ENCODE results near the gene S100A6. TPM values are rescaled to one million over a fixed set of nuclear protein-coding genes. Genes with fewer than 3 reads are reported as not detected.
"Not testable (repeated sequence)": the region's sequence is repeated elsewhere in the genome, so short reads cannot be mapped to it uniquely, and the experiment has no call there.

S100A6 gene
- total RNA-seq, 4 donors from 2014 or later: 219 to 881 (median 433) TPM

DNA sequence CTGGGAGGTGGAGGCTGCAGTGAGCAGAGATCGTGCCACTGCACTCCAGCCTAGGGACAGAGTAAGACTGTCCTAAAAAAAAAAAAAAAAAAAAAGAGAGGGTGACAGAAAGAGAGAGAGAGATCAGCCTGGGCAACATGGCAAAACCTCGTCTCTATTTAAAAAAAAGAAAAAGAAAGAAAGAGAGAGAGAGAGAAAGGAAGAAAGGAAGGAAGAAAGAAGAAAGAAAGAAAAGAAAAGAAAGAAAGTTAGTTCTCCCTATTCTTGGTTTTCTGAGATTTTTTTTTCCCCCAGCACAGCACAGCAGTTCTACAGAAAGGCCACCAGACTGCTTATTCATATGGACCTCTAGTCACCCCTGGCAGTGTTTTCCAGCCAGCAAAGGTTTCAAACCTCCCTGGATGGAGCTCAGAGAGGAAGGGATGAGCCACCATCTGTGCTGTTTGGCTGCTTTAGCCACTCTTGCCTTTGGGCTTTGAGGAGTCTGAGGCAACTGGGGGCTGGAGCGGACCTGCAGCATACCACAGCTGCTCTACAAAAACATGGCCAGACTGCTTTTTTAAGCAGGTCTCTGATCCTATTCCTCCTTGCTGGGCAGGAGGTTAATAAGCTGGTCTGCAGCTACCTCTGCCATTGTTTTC lies 10.6 kb downstream of the S100A6 start:
- Histone ChIP-seq H3K9me3 (no peaks in the 10 kb centered on the region), H3K4me3 (no peak overlapping the region), H3K27me3 (no peaks in the 10 kb centered on the region), H3K27ac (no peak overlapping the region), H3K4me1 (peaks cover 0 to 11% (median 0%) of the 10 kb centered on the region in 4 donors), H3K36me3 (no peaks in the 10 kb centered on the region)
- DNase-seq: no peak
- intact Hi-C loops (cut with DNase I; ENCODE audit: low total_unique reads): no loop called here
- whole genome bisulfite sequencing, 2 donors (ENCODE audit: low coverage in 1 of 2): 51% methylated on average over 3 of the region's 3 CpGs; no CpG with 5 or more reads in 1 of the 2 donors
- TF ChIP-seq POLR2AphosphoS5 (IDR thresholded peaks at IDR 0.05): no peak
- TF ChIP-seq, protein P1, sequence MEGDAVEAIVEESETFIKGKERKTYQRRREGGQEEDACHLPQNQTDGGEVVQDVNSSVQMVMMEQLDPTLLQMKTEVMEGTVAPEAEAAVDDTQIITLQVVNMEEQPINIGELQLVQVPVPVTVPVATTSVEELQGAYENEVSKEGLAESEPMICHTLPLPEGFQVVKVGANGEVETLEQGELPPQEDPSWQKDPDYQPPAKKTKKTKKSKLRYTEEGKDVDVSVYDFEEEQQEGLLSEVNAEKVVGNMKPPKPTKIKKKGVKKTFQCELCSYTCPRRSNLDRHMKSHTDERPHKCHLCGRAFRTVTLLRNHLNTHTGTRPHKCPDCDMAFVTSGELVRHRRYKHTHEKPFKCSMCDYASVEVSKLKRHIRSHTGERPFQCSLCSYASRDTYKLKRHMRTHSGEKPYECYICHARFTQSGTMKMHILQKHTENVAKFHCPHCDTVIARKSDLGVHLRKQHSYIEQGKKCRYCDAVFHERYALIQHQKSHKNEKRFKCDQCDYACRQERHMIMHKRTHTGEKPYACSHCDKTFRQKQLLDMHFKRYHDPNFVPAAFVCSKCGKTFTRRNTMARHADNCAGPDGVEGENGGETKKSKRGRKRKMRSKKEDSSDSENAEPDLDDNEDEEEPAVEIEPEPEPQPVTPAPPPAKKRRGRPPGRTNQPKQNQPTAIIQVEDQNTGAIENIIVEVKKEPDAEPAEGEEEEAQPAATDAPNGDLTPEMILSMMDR (IDR thresholded peaks at IDR 0.05): no peak
- TF ChIP-seq EP300 (IDR thresholded peaks at IDR 0.05; ENCODE audit: low read depth): no peak
- TF ChIP-seq POLR2A (IDR thresholded peaks at IDR 0.05): no peak
- in situ Hi-C loops (cut with MboI; ENCODE audit: low pct_ligation_motif_present in 1 of 4, low pct_unique_long_range_greater_than_20kb in 1 of 4, low sequenced_read_pairs in 3 of 4): loop anchor here in 1 of 4 donors (25.0 kb wide), 1 partner anchor 462 kb away; the partner anchor contains the start of genes JTB, RAB13 and RPS27

DNA sequence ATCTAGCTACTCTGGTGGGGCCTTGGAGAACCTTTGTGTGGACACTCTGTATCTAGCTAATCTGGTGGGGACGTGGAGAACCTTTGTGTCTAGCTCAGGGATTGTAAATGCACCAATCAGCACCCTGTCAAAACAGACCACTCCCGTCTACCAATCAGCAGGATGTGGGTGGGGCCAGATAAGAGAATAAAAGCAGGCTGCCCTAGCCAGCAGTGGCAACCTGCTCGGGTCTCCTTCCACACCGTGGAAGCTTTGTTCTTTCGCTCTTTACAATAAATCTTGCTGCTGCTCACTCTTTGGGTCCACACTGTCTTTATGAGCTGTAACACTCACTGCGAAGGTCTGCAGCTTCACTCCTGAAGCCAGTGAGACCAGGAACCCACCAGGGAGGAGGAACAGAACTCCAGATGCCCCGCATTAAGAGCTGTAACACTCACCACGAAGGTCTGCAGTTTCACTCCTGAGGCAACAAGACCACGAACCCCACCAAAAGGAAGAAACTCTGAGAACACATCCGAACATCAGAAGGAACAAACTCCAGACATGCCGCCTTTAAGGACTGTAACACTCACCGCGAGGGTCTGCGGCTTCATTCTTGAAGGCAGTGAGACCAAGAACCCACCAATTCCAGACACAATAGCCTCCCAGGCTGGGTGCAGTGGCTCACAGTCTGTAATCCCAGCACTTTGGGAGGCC lies 13.3 kb downstream of the S100A6 start:
- WGBS, 2 donors (ENCODE audit: low coverage in 1 of 2): 75% methylated on average over 13 of the region's 14 CpGs; no CpG with 5 or more reads in 1 of the 2 donors
- intact Hi-C loops (cut with DNase I; ENCODE audit: low total_unique reads); H3K36me3 ChIP-seq; H3K9me3 ChIP-seq; H3K27me3 ChIP-seq; H3K27ac ChIP-seq; DNase-seq; H3K4me3 ChIP-seq: not testable (repeated sequence)
- H3K4me1 ChIP-seq: peaks cover 0 to 11% (median 0%) of the 10 kb centered on the region in 4 donors
- in situ Hi-C loops (cut with MboI; ENCODE audit: low pct_ligation_motif_present in 1 of 4, low pct_unique_long_range_greater_than_20kb in 1 of 4, low sequenced_read_pairs in 3 of 4): loop anchor here in 3 of 4 donors (25.0 kb wide), 2 partner anchors 215 to 465 kb away; partner anchors contain the start of genes JTB (in 3 of the 3), RAB13 (in 3 of the 3), RPS27 (in 3 of the 3) and INTS3 (in 1 of the 3)

- intact Hi-C loops (cut with DNase I; ENCODE audit: low total_unique reads): not testable (repeated sequence)
- in situ Hi-C loops (cut with MboI; ENCODE audit: low pct_ligation_motif_present in 1 of 4, low pct_unique_long_range_greater_than_20kb in 1 of 4, low sequenced_read_pairs in 3 of 4): loop anchor here in 3 of 4 donors (25.0 kb wide), 2 partner anchors 215 to 465 kb away; partner anchors contain the start of genes JTB (in 3 of the 3), RAB13 (in 3 of the 3), RPS27 (in 3 of the 3) and INTS3 (in 1 of the 3)
Measured at GRCh38 chr1:153521808-153522207, 14.0 kb downstream of the S100A6 start.

GRCh38 chr1:153520818-153521476 lies 14.8 kb downstream of the S100A6 start:
- TF ChIP-seq, protein P1 (IDR thresholded peaks at IDR 0.05): no peak
- no peak for TF ChIP-seq POLR2AphosphoS5 (IDR thresholded peaks at IDR 0.05)
- no peak for TF ChIP-seq EP300 (IDR thresholded peaks at IDR 0.05; ENCODE audit: low read depth)
- TF ChIP-seq POLR2A (IDR thresholded peaks at IDR 0.05): no peak
- no peak overlapping the region for H3K4me3 ChIP-seq
- H3K27ac ChIP-seq: peak overlapping the region; percentile 43 to 63 (median 60)
- WGBS, 2 donors (ENCODE audit: low coverage in 1 of 2): 81 to 84% methylated on average over 3 to 4 of the region's 4 CpGs
- H3K27me3 ChIP-seq: no peaks in the 10 kb centered on the region
- peaks cover 6 to 13% (median 7%) of the 10 kb centered on the region in 4 donors for H3K4me1 ChIP-seq
- no peaks in the 10 kb centered on the region for H3K9me3 ChIP-seq
- H3K36me3 ChIP-seq: no peaks in the 10 kb centered on the region
- no peak for DNase-seq
- intact Hi-C loops (cut with DNase I; ENCODE audit: low total_unique reads): no loop called here
- in situ Hi-C loops (cut with MboI; ENCODE audit: low pct_ligation_motif_present in 1 of 4, low pct_unique_long_range_greater_than_20kb in 1 of 4, low sequenced_read_pairs in 3 of 4): loop anchor here in 3 of 4 donors (25.0 kb wide), 2 partner anchors 216 to 466 kb away; partner anchors contain the start of genes JTB (in 3 of the 3), RAB13 (in 3 of the 3), RPS27 (in 3 of the 3) and INTS3 (in 1 of the 3)

More at GRCh38 chr1:153521808-153522207, 14.0 kb downstream of the S100A6 start:
- not testable (repeated sequence) for H3K9me3 ChIP-seq, H3K36me3 ChIP-seq, H3K27me3 ChIP-seq, H3K4me3 ChIP-seq, DNase-seq, H3K27ac ChIP-seq
- peaks cover 0 to 12% (median under 1%) of the 10 kb centered on the region in 4 donors for H3K4me1 ChIP-seq
- 97% methylated on average over 30 of the region's 37 CpGs; no CpG with 5 or more reads in 1 of the 2 donors for WGBS, 2 donors (ENCODE audit: low coverage in 1 of 2)

DNA sequence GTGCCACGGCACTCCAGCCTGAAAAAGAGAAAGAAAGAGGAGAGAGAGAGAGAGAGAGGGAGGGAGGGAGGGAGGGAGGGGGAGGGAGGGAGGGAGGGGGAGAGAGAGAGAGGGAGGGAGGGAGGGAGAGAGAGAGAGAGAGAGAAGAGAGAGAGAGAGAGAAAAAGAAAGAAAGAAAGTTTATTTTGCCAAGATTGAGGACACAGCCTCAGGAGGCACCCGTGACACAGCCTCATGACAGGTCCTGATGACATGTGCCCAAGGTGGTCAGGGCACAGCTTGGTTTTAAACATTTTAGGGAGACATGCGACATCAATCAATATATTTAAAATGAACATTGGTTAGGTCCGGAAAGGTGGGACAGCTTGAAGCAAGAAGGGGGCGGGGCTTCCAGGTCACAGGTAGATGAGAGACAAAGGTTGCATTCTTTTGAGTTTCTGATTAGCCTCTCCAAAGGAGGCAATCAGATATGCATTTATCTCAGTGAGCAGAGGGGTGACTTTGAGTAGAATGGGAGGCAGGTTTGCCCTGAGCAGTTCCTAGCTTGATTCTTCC lies 15.6 kb downstream of the S100A6 start:
- in situ Hi-C loops (cut with MboI; ENCODE audit: low pct_ligation_motif_present in 1 of 4, low pct_unique_long_range_greater_than_20kb in 1 of 4, low sequenced_read_pairs in 3 of 4): loop anchor here in 3 of 4 donors (25.0 kb wide), 2 partner anchors 217 to 467 kb away; partner anchors contain the start of genes JTB (in 3 of the 3), RAB13 (in 3 of the 3), RPS27 (in 3 of the 3) and INTS3 (in 1 of the 3)
- Histone ChIP-seq H3K27ac (peak overlapping the region; percentile 43 to 63 (median 60)), H3K4me1 (peaks cover 10 to 20% (median 13%) of the 10 kb centered on the region in 4 donors)
- H3K9me3 ChIP-seq; H3K27me3 ChIP-seq; intact Hi-C loops (cut with DNase I; ENCODE audit: low total_unique reads); H3K36me3 ChIP-seq; H3K4me3 ChIP-seq: not testable (repeated sequence)
- peak; percentile 81 for DNase-seq
- WGBS, 2 donors (ENCODE audit: low coverage in 1 of 2): 56 to 71% methylated on average over 5 of the region's 5 CpGs
